Measurements from ENCODE around the gene INPP4A.

- no peak for TF ChIP-seq ARNTL (CRISPR knock-in tag; IDR thresholded peaks at IDR 0.05; ENCODE audit: borderline replicate concordance, low read depth)
- no peak for TF ChIP-seq OSR1 (CRISPR knock-in tag; IDR thresholded peaks at IDR 0.05)
- no peak for TF ChIP-seq GLIS3 (CRISPR knock-in tag; IDR thresholded peaks at IDR 0.05)
- no peak for TF ChIP-seq ZNF70 (CRISPR knock-in tag; IDR thresholded peaks at IDR 0.05)
- no peak for TF ChIP-seq ZC3H10 (CRISPR knock-in tag; IDR thresholded peaks at IDR 0.05)
- TF ChIP-seq TCF4 (CRISPR knock-in tag; IDR thresholded peaks at IDR 0.05; ENCODE audit: borderline replicate concordance), result no peak
- no peak for TF ChIP-seq CSRNP3 (CRISPR knock-in tag; IDR thresholded peaks at IDR 0.05)
- TF ChIP-seq, protein P1, sequence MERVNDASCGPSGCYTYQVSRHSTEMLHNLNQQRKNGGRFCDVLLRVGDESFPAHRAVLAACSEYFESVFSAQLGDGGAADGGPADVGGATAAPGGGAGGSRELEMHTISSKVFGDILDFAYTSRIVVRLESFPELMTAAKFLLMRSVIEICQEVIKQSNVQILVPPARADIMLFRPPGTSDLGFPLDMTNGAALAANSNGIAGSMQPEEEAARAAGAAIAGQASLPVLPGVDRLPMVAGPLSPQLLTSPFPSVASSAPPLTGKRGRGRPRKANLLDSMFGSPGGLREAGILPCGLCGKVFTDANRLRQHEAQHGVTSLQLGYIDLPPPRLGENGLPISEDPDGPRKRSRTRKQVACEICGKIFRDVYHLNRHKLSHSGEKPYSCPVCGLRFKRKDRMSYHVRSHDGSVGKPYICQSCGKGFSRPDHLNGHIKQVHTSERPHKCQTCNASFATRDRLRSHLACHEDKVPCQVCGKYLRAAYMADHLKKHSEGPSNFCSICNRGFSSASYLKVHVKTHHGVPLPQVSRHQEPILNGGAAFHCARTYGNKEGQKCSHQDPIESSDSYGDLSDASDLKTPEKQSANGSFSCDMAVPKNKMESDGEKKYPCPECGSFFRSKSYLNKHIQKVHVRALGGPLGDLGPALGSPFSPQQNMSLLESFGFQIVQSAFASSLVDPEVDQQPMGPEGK (CRISPR knock-in tag; IDR thresholded peaks at IDR 0.05; ENCODE audit: borderline replicate concordance), result no peak
- TF ChIP-seq CSDC2 (CRISPR knock-in tag; IDR thresholded peaks at IDR 0.05), result no peak
- TF ChIP-seq ZFP3 (CRISPR knock-in tag; IDR thresholded peaks at IDR 0.05), result no peak
- TF ChIP-seq RARB (CRISPR knock-in tag; IDR thresholded peaks at IDR 0.05), result no peak
These were observed 125.7 kb downstream of the INPP4A start for GRCh38 chr2:98570356-98570755.

Measured in SK-N-SH treated with all-trans-retinoic acid at 6 μM for 48 hours (cell line).